Right atrium auricular region (tissue), 2 donors: ENCODE measurements around the gene IFI6. TPM values are rescaled to one million over a fixed set of nuclear protein-coding genes. Genes with fewer than 3 reads are reported as not detected.

Experiments
- DNase-seq: peaks from one replicate; pipeline ENCODE4 v3.0.0-alpha.2; 2019; ENCODE audit warnings: low spot score
- H3K27ac ChIP-seq, 2 donors: fragments of 200-600 bp; sonication (generic); 1 replicate in 1 of 2; 2 replicates in 1 of 2; pipeline ENCODE4 v1.5.1; 2016 to 2019
- H3K27me3 ChIP-seq, 2 donors: fragments of 200-600 bp; sonication (generic); one replicate each; pipeline versions ENCODE4 v1.5.1 to v1.6.0; 2017 to 2019
- H3K36me3 ChIP-seq: fragments of 200-600 bp; sonication (generic); one replicate; pipeline ENCODE4 v1.5.1; 2016
- H3K4me1 ChIP-seq, 2 donors: fragments of 200-600 bp; sonication (generic); one replicate each; pipeline versions ENCODE4 v1.5.1 to v1.6.0; 2017 to 2019
- H3K4me3 ChIP-seq, 2 donors: fragments of 200-600 bp; sonication (generic); 1 replicate in 1 of 2; 2 replicates in 1 of 2; pipeline ENCODE4 v1.5.1; 2017 to 2019; ENCODE audit warnings: mild to moderate bottlenecking in 1 of 2, moderate library complexity in 1 of 2
- H3K9me3 ChIP-seq, 2 donors: fragments of 200-600 bp; sonication (generic); one replicate each; pipeline ENCODE4 v1.5.1; 2019
- total RNA-seq, 2 donors: library from RNA; depleted of rRNA; stranded (reverse); fragments of >200 nt; gene quantifications; one replicate each; pipeline ENCODE4 v1.1.0, GENCODE V29; 2016
- TF ChIP-seq, protein P1 (sequence below), 2 donors: fragments of 200-600 bp; sonication (generic); IDR thresholded peaks; one replicate each; pipeline ENCODE4 v1.5.1; 2019; ENCODE audit warnings: antibody characterized with exemption in 2 of 2

The IFI6 gene
- total RNA-seq, 2 donors from 2014 or later: 40.2 to 43.3 TPM

DNA sequence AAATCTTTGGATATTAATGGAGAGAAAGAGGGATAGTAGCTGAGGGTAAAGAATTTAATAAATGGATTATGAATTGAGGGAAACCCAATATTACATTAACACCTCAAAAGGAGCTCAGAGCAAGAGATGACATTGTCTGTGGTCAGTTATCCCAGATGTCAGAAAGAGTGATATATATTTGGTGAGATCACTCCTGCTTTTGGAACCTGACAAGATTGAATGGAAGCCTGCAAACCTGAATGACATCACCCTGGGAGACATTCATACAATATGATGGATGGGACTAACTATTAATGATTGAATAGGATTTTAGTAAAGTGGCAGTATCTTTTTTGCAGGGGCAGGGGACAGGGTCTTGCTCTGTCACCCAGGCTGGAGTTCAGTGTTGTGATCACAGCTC is 6.8 kb upstream of the IFI6 start:
- Histone ChIP-seq H3K36me3 (no peaks in the 10 kb centered on the region), H3K4me3 (no peak overlapping the region), H3K27ac (no peak overlapping the region), H3K27me3 (no peaks in the 10 kb centered on the region), H3K9me3 (peaks cover 0 to 14% of the 10 kb centered on the region in 2 donors), H3K4me1 (no peaks in the 10 kb centered on the region)
- TF ChIP-seq, protein P1, sequence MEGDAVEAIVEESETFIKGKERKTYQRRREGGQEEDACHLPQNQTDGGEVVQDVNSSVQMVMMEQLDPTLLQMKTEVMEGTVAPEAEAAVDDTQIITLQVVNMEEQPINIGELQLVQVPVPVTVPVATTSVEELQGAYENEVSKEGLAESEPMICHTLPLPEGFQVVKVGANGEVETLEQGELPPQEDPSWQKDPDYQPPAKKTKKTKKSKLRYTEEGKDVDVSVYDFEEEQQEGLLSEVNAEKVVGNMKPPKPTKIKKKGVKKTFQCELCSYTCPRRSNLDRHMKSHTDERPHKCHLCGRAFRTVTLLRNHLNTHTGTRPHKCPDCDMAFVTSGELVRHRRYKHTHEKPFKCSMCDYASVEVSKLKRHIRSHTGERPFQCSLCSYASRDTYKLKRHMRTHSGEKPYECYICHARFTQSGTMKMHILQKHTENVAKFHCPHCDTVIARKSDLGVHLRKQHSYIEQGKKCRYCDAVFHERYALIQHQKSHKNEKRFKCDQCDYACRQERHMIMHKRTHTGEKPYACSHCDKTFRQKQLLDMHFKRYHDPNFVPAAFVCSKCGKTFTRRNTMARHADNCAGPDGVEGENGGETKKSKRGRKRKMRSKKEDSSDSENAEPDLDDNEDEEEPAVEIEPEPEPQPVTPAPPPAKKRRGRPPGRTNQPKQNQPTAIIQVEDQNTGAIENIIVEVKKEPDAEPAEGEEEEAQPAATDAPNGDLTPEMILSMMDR (IDR thresholded peaks at IDR 0.05): no peak
- no peak for DNase-seq

- no peaks in the 10 kb centered on the region for H3K27me3 ChIP-seq
- DNase-seq: no peak
- H3K36me3 ChIP-seq: no peaks in the 10 kb centered on the region
- H3K4me3 ChIP-seq: no peak overlapping the region
- no peak overlapping the region for H3K27ac ChIP-seq
- peaks cover 0 to 5% of the 10 kb centered on the region in 2 donors for H3K9me3 ChIP-seq
- peaks cover 0 to 14% of the 10 kb centered on the region in 2 donors for H3K4me1 ChIP-seq
- TF ChIP-seq, protein P1 (IDR thresholded peaks at IDR 0.05): no peak
These were observed 4.4 kb upstream of the IFI6 start for GRCh38 chr1:27676410-27676809.

DNA sequence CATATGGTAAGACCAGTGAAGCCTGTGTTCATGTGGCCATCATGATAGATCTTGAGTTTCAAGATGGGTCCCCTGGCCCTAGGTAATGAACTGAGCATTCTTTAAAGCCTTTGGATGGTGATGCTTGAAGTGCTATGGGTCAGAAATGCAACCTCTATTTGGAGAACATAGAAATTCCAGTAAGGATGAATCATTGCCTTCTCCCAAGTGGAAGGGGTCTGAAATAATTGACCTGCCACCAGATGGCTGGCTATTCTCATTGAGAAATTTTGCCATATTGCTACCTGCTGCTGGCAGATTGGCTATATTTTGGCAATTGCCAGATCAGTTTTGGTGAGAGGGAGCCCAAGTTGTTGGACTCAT is 739 bp upstream of the IFI6 start:
- H3K27me3 ChIP-seq: no peaks in the 10 kb centered on the region
- peaks cover 0 to 32% of the 10 kb centered on the region in 2 donors for H3K4me1 ChIP-seq
- no peaks in the 10 kb centered on the region for H3K9me3 ChIP-seq
- H3K27ac ChIP-seq: peak overlapping the region; percentile 83 to 87
- TF ChIP-seq, protein P1 (IDR thresholded peaks at IDR 0.05): no peak
- no peak for DNase-seq
- peak overlapping the region; percentile 18 to 59 for H3K4me3 ChIP-seq
- no peaks in the 10 kb centered on the region for H3K36me3 ChIP-seq

DNA sequence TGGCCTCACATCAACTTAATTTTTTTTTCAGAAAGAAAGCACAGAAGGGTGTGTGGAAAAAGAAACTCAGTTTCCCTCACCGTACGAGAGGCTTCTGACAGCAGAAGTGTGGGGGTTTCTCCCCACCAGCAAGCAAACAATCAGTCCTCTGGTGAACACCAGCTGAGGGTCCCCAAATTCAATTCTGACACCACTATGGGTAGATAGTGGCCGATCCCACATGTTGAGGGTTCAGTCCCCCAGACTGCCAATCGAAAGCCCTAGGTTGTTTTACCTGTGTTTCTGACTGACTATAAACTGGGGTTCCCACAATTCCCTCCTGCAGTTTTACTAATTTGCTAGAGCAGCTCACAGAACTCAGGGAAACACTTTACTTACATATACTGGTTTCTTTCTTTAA is 2.1 kb downstream of the IFI6 start:
- TF ChIP-seq, protein P1 (IDR thresholded peaks at IDR 0.05): no peak
- H3K27ac ChIP-seq: no peak overlapping the region
- no peaks in the 10 kb centered on the region for H3K9me3 ChIP-seq
- no peak for DNase-seq
- H3K4me3 ChIP-seq: peak overlapping the region in 1 of 2 donors; percentile 41
- H3K4me1 ChIP-seq: peaks cover 0 to 32% of the 10 kb centered on the region in 2 donors
- no peaks in the 10 kb centered on the region for H3K36me3 ChIP-seq
- H3K27me3 ChIP-seq: no peaks in the 10 kb centered on the region

DNA sequence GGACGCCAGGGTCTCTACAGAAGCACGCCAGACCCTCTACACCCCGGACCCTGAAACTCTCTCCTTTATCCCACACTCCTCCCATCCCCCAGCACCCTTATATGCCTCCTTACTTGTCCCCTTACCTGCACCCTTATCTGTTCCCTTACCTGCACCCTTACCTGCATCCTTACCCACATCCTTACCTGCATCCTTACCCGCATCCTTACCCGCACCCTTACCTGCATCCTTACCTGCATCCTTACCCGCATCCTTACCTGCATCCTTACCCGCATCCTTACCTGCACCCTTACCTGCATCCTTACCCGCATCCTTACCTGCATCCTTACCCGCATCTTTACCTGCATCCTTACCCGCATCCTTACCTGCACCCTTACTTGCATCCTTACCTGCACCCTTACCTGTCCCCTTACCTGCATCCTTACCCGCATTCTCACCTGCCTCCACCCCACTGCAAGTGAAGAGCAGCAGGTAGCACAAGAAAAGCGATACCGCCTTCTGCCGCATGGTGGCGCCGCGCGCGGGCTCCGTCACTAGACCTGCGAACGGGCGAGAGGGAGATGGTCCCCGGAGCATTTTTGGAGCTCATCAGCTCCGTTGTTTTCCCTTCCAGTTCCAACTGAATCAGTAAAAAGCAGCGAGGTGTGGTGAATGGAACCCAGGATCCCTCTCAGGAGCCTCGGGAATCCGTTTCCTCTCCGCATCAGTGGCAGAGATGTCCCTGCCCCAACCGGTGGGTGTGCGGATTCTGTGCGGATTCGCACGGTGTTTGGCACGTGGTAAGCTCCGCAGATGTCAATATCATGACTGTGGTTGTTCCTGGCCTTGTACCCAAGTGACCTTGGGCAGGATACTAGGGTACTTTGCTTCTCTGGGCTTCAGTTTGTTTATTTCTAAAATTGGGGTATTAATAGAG is 2.9 kb downstream of the IFI6 start:
- Histone ChIP-seq H3K9me3 (no peaks in the 10 kb centered on the region), H3K4me1 (peaks cover 0 to 40% of the 10 kb centered on the region in 2 donors), H3K27me3 (no peaks in the 10 kb centered on the region), H3K36me3 (no peaks in the 10 kb centered on the region), H3K27ac (peak overlapping the region; percentile 46 to 49), H3K4me3 (peak overlapping the region; percentile 32 to 41)
- TF ChIP-seq, protein P1 (IDR thresholded peaks at IDR 0.05): peak; percentile 80 to 94
- DNase-seq: peak; percentile 83
